ENCODE measurements around the gene SFMBT1. TPM values are rescaled to one million over a fixed set of nuclear protein-coding genes. Genes with fewer than 3 reads are reported as not detected.
"Not testable (repeated sequence)": the region's sequence is repeated elsewhere in the genome, so short reads cannot be mapped to it uniquely, and the experiment has no call there.

SFMBT1 gene
- total RNA-seq, 1 donor: 7.5 TPM

DNA sequence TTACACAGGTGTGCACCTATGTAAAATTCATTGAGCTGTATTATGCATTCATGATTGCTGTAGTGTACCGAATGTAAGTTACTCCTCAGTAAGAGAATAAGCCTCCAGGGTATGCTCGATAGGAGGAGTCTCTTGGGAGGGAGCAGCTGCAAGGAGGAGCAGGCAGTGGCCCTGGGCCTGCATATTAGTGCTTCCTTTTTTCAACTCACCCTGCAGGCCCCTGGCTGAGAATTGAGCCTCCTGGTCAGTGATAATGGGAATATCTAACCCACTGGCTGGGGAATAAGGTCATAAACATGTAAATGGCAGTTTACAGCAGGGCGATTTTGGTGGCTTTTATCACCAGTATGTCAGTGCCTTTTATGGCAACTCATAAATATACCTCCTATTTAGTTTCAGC is 21.7 kb upstream of the SFMBT1 start:
- TF ChIP-seq, protein P1, sequence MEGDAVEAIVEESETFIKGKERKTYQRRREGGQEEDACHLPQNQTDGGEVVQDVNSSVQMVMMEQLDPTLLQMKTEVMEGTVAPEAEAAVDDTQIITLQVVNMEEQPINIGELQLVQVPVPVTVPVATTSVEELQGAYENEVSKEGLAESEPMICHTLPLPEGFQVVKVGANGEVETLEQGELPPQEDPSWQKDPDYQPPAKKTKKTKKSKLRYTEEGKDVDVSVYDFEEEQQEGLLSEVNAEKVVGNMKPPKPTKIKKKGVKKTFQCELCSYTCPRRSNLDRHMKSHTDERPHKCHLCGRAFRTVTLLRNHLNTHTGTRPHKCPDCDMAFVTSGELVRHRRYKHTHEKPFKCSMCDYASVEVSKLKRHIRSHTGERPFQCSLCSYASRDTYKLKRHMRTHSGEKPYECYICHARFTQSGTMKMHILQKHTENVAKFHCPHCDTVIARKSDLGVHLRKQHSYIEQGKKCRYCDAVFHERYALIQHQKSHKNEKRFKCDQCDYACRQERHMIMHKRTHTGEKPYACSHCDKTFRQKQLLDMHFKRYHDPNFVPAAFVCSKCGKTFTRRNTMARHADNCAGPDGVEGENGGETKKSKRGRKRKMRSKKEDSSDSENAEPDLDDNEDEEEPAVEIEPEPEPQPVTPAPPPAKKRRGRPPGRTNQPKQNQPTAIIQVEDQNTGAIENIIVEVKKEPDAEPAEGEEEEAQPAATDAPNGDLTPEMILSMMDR (IDR thresholded peaks at IDR 0.05; ENCODE audit: insufficient read depth, low read length): no peak
- DNase-seq (ENCODE audit: low read depth): no peak
- no peak overlapping the region for H3K4me3 ChIP-seq (ENCODE audit: low read depth, low read length)

DNA sequence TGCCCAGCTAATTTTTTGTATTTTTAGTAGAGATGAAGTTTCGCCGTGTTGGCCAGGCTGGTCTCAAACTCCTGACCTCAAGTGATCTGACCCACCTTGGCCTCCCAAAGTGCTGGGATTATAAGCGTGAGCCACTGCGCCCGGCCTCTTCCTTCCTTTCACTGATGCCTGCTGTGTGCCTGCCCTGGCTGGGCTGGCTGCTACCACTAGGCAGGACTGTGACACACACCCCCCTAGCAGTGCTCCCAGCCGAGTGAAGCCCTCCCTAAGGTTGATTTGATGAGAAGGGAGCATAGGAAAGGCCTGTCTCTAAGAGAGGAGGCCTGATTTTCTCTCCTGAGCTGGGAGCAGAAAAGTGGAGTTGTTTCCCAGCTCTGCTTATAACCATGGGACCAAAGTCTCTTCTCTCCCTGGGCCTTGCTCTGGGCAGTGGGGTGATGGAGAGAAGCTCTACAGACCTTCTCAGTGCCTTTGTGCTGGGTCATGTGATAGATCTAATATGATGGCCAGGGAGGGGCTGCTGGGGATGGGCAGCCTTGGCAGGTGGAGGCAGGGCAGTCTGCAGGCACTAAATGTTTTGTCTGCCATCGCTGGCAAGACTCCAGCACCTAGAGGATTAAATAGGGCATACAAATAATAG is 20.1 kb upstream of the SFMBT1 start:
- DNase-seq (ENCODE audit: low read depth): no peak
- no peak overlapping the region for H3K4me3 ChIP-seq (ENCODE audit: low read depth, low read length)
- TF ChIP-seq, protein P1 (IDR thresholded peaks at IDR 0.05; ENCODE audit: insufficient read depth, low read length): no peak

DNA sequence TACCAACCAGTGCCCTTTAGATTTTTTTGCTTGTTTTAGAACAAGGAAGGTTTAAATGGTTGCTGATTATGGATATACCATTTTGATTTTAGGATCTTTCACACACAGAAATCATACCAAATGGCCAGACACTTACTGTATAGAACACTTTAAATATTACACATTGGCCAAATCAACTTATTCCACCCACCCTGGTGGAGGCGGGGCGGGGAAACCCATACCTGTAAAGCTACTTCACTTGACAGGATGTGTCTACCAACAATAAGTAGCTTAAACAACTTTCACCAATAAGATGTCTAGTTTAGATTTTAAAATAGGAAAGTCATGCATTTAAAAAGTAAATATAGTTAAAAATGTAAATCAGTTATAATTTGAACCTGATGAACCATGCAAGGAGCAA is 17.0 kb upstream of the SFMBT1 start:
- no peak for DNase-seq (ENCODE audit: low read depth)
- H3K4me3 ChIP-seq (ENCODE audit: low read depth, low read length): no peak overlapping the region
- TF ChIP-seq, protein P1 (IDR thresholded peaks at IDR 0.05; ENCODE audit: insufficient read depth, low read length): no peak

DNA sequence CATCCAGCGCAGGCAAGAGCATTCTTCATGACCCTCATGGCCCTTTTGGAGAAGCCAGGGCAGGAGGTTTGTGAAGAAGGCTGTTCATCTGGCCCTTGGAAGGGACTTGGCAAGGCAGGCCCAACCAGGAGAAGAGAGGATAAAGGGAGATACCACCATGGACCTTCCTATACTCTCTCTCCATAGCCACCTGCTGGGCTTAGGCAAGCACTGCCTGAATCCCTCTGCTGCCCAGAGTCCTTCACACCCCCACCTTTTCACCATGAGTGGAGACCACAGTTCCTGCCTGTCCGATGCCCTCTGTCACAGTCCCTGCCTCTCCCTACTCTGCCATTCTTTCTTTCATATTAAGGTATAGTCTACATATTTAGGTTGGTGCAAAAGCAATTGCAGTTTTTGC is 10.6 kb upstream of the SFMBT1 start:
- H3K4me3 ChIP-seq (ENCODE audit: low read depth, low read length): no peak overlapping the region
- TF ChIP-seq, protein P1 (IDR thresholded peaks at IDR 0.05; ENCODE audit: insufficient read depth, low read length): peak; percentile 32
- no peak for DNase-seq (ENCODE audit: low read depth)

DNA sequence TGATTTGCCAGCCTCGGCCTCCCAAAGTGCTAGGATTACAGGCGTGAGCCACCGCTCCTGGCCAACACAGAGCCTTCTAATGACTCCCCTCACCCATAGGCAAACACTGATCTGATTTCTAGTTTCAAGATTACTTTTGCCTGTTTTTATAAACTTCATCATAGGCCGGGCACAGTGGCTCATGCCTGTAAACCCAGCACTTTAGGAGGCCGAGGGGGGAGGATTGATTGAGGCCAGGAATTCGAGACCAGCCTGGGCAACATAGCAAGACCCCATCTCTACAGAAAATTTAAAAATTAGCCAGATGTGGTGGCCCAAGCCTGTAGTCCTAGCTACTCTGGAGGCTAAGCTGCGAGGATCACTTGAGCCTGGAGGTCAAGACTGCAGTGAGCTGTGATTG is 8.4 kb upstream of the SFMBT1 start:
- not testable (repeated sequence) for DNase-seq (ENCODE audit: low read depth); H3K4me3 ChIP-seq (ENCODE audit: low read depth, low read length)

DNA sequence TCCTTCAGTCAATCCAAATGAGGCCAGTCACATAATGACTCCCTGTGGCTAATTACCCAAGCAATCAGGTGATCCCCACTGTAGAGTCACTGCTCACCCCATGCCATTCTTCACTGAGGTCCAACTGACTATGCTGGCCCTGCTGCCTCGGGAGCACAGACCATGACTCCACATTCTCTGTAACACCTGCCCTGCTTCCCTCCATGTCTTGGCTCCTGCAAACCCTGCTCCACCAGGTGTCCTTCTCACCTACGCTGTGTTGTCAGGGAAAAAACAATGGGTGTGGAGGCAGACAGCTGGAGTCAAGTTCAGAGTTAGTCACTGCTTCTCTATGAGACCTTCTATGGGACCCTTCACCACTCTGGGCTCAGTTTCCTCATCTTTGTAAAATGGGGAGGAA is 6.1 kb upstream of the SFMBT1 start:
- no peak overlapping the region for H3K4me3 ChIP-seq (ENCODE audit: low read depth, low read length)
- no peak for DNase-seq (ENCODE audit: low read depth)
- TF ChIP-seq, protein P1 (IDR thresholded peaks at IDR 0.05; ENCODE audit: insufficient read depth, low read length): no peak

DNA sequence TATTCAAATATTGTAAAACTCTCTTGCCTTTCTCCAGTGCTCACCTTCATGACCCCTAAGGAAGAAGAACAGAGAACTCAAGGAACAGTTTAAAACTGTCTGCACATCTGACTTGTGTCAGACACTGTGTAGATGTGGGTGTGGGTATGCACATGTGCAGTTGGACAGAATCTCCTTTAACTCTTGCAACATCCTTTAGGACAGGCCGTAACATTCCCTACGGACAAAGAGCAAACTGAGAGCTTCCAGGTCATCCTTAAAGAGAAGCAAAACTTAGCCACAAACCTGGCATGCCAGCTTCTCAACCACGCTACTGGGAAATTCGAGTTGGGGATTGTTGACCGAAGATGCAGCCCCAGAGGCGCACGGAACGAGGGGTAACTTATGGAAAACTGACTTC is 4.1 kb upstream of the SFMBT1 start:
- no peak for DNase-seq (ENCODE audit: low read depth)
- TF ChIP-seq, protein P1 (IDR thresholded peaks at IDR 0.05; ENCODE audit: insufficient read depth, low read length): no peak
- H3K4me3 ChIP-seq (ENCODE audit: low read depth, low read length): no peak overlapping the region

Data from fibroblast of the aortic adventitia (primary cell).